HG03469 (cell line): Measurements from ENCODE around the gene ARFRP1.

Experiments used
- ATAC-seq: cut with Tn5 transposase; IDR thresholded peaks from one replicate; pipeline ENCODE4 v1.9.1; 2021; ENCODE audit warnings: mild to moderate bottlenecking, moderate library complexity, moderate number of reproducible peaks; ENCODE audit not compliant: unreplicated experiment

Gene ARFRP1

DNA sequence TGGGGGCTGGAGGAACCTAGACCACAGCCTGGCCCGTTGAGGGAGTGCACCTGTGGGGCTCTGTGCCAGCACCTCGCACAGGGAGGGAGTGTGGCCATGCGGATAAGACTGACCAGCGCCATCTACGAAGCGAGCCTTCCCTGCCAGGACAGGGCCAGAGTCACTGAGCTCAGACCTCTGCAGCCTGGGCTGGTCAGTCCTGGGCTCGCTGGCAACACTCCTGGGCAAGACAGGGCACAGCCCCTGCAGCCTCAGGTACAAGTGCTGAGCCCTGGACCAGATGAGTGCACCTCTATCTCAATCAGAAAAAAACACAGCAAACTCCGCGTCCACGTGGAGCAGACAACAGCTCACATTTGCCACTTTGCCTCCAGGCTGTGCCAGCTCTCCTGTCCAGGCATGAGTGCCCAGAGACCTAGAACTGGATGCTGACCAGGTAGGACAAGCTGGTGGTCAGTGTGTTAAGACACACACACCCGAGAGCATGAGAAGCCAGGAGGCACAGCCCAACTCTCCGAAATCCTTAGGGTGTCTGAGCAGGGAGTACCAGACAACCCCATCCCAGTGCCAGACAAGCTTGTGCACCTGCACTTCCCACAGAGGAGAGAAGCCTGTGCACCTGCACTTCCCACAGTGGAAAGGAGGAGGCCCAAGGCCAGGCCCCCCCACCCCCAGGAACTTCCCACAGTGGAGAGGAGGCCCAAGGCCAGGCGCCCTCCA lies 4.9 kb downstream of the ARFRP1 start:
- ATAC-seq, result no peak

DNA sequence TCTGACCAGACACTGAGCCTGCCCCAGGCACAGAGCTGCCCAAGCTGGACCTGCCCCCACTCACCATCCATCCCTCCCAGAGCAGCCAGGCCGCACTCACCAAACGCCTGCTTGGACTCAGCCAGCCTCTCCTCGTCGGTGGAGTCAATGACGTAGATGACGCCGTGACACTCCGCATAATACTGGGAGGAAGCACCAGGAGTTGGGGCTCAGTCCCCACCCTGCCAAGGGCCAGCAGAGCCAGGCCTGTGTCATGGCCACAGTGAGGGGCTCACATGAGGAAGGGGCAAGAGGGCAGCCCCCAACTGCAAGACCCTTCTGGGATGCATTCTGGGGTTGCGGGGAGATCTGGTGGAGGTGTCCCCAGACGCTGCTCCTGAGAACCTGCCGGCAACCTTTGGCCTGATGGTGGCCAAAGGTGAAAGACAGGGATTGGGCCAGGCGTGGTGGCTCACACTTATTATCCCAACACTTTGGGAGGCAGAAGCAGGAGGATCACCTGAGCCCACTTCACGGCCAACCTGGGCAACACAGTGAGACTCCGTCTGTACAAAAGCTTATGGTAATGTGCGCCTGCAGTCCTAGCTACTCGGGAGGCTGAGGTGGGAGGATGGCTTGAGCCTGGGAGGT lies 5.6 kb downstream of the ARFRP1 start:
- ATAC-seq, result no peak

DNA sequence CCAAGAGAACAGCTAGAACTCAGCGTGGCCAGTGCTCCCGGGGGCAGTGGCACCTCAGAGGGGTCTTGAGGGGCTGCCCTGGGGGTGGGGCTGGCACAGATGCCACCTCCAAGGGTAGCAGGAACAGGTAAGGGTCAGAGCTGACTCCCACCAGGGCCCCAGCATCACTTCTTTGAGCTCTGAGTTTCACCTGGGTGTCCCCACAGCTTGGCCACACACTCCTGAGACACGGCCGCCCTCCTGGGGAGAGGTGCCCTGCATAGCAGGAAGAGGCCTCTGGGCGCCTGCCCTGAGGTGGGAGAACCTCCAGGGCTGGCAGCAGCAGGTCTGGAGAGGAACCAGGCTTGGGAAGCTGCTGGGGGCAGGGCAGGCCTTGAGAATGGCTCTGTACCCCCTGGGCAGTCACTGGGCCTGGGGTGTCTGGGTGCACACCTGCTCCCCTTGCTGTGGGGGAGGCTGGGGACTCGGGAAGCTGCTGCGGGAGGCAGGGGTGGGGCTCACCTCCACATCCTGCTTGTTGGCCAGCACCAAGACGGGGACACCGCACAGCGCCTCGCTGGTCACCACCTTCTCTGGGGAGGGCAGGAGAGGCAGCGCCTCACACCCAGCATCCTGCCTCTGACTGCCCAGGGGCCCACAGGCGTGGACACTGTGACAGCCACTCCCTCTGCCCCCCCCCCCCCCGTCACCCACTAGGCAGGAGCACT lies 6.3 kb downstream of the ARFRP1 start:
- no peak for ATAC-seq

DNA sequence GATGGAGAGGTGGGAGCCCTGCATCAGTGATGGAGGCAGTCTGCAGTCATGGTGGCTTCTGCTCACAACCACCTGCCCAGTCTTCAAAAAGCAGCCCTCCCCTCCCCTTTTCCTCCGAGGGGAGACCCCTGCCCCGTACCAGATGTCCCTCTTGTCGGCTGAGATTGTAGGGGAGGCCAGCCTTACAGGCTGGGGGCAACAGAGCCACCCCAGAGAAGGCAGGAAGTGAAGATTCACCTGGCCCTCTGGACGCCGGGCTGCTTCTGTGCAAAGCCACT lies 6.8 kb downstream of the ARFRP1 start:
- no peak for ATAC-seq

DNA sequence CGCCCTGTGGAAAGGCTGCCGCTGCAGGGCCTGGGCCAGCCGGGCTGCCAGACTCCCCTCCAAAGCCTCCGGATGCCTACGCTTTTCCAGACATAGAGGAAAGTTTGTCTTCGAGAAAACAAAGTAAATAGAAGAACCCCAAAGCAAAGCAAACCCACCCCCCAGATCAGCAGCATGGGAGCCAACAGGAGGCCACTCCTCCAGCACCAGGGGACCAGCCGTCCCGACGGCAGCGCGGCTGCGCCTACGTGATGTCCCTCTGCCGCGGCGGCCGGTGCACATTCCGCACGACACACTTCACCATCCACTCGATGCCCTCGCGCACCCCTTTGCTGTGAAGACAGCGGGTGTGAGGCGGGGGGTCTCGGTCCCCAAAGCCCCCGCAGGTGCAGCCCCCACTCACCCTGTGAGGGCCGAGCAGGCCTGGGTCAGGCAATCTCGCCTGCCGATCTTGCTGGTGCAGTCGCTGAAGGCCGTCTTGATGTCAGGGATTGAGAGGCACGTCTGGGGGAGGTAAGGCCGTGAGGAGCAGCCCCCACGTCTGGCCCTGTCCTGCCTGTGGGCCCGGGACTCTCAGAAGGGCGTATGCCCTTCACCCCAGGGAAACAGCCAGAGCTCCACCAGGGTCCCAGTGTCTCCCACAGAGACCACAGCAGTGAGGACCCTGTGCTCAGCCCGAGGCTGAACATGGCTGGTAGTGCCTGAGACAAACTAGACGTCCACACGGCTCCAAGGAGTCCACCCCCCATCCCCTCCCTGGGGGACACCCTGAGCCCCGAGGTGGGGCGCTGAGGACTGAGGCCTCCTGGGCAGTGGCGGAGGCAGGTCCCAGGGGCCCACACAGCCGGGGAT lies 7.4 kb downstream of the ARFRP1 start:
- no peak for ATAC-seq

DNA sequence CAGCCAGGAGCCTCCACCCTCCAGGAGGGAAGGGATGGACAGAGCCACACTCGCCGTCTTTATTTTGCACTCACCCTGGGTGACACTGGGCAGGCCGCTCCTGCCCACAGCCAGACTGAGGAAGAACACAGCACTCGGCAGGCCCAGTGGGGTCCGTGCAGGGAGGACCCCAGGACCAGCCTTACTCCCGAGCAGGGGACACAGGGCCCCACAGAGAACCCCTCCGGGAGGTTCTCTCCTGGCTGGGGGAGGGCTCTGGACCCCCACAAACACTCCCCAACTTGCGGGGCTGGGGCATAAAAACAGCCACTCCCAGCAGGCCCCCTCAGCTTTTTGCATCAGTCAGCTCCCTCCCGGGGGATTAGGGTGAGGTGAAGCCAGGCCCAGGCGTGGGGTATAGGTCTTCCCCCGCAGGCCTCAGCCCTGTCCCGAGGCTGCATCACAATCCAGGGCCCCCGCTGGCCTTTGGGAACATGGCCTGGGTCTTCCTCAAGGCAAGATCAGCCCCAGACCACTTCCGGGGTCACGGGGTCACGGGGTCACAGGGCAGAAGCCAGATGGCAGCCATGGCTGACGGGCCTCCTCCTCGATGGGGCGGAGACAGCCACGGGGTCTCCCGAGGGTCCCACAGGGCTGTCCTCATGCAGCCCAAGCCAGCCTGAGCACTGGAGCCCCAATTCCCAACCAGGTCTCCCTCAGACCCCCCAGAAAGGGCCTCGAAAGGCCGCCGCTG lies 8.1 kb downstream of the ARFRP1 start:
- no peak for ATAC-seq

DNA sequence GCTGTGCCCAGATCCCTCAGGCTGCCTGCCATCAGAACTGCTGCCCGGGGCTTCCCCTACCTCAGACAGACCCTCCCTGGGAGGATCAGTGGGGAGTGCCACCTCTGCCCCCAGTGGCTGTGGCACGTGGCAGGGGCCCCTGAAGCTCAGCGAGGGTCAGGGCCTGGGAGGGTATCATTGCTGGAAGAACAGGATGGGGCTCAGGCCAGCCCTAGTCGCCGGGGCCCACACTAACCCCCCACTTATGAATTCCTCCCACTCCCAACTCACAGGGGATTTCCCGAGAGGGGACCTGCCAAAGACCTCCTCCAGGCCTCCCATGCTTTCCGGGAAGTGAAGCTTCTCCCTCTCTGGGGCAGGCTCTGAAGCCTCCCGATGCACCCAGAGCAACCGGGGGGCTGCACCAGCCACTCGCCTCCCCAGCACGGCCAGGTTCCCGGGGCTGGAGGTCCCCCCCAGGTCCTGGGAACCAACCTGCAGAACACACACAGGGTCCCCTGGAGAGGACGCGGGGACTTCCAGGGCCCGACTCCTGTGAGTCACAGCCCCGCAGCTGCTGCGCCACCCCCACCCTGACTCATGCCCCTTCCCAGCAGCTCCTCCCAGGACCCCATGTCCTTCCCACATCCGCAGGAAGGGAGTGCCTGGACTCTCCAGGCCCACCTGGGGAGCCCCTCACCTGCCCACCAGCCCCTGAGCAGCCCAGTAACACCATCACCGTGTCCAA lies 8.9 kb downstream of the ARFRP1 start:
- no peak for ATAC-seq

DNA sequence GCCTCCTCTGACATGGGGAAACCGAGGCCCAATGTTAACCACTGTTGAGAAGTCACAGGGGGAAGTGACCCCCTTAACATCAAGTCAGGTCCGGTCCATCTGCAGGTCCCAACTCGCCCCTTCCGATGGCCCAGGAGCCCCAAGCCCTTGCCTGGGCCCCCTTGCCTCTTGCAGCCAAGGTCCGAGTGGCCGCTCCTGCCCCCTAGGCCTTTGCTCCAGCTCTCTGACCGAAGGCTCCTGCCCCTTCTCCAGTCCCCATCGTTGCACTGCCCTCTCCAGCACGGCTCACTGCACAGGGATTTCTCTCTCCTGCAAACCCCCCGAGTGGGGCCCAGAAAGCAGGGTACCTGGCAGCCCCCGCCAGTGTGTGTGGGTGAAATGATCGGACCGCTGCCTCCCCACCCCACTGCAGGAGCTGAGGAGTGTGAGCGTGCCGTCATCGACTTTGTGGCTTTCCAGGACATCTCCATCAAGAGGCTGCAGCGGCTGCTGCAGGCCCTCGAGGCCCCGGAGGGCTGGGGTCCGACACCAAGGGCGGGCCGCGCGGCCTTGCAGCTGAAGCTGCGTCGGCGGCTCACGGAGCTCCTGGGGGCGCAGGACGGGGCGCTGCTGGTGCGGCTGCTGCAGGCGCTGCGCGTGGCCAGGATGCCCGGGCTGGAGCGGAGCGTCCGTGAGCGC lies 9.8 kb downstream of the ARFRP1 start:
- ATAC-seq, result no peak

DNA sequence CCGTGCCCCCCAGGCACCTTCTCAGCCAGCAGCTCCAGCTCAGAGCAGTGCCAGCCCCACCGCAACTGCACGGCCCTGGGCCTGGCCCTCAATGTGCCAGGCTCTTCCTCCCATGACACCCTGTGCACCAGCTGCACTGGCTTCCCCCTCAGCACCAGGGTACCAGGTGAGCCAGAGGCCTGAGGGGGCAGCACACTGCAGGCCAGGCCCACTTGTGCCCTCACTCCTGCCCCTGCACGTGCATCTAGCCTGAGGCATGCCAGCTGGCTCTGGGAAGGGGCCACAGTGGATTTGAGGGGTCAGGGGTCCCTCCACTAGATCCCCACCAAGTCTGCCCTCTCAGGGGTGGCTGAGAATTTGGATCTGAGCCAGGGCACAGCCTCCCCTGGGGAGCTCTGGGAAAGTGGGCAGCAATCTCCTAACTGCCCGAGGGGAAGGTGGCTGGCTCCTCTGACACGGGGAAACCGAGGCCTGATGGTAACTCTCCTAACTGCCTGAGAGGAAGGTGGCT lies 10.4 kb downstream of the ARFRP1 start:
- ATAC-seq, result no peak

DNA sequence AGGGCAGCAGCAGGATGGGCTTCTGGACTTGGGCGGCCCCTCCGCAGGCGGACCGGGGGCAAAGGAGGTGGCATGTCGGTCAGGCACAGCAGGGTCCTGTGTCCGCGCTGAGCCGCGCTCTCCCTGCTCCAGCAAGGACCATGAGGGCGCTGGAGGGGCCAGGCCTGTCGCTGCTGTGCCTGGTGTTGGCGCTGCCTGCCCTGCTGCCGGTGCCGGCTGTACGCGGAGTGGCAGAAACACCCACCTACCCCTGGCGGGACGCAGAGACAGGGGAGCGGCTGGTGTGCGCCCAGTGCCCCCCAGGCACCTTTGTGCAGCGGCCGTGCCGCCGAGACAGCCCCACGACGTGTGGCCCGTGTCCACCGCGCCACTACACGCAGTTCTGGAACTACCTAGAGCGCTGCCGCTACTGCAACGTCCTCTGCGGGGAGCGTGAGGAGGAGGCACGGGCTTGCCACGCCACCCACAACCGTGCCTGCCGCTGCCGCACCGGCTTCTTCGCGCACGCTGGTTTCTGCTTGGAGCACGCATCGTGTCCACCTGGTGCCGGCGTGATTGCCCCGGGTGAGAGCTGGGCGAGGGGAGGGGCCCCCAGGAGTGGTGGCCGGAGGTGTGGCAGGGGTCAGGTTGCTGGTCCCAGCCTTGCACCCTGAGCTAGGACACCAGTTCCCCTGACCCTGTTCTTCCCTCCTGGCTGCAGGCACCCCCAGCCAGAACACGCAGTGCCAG lies 11.0 kb downstream of the ARFRP1 start, which contains the start of gene TNFRSF6B:
TSS of gene TNFRSF6B (plus strand) at position 25 of the 729 bp plus-strand sequence. CDS start at position 141, 116 bp downstream.
- no peak for ATAC-seq

DNA sequence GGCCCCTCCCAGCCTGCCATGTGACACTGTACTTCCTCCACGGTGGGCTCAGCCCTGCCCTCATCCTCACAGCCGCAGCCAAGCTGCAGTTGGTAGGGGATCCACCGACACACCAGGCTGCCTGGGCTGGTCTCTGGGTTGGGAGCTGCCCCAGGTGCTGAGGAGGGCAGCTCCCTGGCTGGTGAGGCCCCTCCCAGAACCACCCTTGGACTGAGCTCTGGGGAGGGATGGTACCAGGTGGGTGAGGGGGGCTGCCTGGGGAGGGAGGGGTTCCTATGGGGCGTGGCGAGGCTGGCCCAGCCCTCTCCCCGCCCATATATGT lies 11.5 kb downstream of the ARFRP1 start:
- no peak for ATAC-seq

DNA sequence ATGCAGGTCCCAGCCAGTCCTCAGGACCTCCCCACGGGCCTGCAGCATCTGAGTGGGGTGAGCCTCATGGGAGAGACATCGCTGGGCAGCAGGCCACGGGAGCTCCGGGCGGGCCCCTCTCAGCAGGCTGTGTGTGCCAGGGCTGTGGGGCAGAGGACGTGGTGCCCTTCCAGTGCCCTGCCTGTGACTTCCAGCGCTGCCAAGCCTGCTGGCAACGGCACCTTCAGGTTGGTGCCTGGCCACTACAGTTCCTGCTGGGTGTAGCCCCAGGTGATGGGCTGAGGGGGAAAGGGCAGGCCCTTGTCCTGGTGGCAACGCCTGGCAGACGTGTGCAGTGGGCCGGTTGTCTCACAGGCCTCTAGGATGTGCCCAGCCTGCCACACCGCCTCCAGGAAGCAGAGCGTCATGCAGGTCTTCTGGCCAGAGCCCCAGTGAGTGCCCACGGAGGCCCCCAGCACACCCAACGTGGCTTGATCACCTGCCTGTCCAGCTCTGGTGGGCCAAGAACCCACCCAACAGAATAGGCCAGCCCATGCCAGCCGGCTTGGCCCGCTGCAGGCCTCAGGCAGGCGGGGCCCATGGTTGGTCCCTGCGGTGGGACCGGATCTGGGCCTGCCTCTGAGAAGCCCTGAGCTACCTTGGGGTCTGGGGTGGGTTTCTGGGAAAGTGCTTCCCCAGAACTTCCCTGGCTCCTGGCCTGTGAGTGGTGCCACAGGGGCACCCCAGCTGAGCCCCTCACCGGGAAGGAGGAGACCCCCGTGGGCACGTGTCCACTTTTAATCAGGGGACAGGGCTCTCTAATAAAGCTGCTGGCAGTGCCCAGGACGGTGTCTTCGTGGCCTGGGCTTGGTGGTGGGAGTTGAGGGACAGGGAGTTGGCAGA lies 12.1 kb downstream of the ARFRP1 start:
- ATAC-seq, result no peak

DNA sequence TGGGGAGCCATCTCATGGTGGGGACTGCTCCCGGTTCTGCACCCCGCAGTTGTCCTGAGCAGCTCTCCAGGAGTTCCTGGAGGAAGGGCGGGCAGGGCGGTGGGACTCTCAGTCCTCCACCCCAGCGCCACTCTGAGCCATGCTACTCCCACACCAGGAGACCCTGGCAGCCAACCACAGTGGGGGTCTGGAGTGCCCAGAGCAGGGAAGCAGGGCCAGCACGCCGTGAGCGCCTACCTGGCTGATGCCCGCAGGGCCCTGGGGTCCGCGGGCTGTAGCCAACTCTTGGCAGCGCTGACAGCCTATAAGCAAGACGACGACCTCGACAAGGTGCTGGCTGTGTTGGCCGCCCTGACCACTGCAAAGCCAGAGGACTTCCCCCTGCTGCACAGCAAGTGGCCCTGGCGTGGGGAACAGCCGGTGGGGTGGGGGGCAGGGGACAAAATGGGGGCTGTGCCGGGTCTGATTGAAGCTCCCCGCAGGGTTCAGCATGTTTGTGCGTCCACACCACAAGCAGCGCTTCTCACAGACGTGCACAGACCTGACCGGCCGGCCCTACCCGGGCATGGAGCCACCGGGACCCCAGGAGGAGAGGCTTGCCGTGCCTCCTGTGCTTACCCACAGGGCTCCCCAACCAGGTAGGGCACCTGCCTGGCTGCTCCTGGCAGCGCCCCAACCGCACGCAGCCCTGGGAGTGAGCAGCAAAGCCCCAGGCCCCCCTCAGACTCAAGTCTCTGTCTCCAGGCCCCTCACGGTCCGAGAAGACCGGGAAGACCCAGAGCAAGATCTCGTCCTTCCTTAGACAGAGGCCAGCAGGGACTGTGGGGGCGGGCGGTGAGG lies 13.0 kb downstream of the ARFRP1 start:
- no peak for ATAC-seq

DNA sequence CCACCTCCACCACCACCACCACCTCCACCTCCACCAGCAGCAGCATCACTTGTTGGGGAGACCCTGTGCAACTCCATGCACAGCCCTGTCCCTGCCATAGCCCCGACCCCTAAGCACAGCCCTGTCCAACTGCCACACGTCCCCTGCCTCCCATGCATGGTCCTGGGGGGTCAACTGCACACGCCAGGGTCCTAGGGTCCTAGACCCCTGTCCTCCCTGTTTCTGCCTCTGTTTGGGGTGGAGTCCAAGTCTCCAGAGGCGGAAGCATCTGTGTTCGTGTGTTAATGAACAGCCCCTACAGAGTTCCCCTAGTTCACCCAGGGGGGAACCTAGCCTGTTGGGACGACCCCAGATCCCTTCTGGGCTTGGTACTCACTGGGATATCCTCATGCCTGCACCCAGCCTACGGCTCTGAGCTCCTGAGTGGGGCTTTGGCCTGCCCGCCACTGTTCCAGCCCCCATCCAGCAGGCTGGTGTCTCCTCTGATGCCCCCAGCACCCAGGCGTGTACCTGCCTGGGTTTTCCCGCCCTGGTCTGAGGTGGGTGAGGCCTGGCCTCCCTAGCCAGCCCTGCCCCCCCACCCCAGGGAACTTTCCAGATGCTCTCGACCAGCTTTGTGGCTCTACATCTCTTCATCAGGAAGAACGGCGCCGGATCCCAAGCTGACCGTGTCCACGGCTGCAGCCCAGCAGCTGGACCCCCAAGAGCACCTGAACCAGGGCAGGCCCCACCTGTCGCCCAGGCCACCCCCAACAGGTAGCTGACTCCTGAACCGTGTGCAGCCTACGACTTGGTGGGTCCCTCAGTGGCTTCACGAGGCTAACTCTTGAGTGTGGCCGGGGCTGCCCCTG lies 13.8 kb downstream of the ARFRP1 start:
- no peak for ATAC-seq

DNA sequence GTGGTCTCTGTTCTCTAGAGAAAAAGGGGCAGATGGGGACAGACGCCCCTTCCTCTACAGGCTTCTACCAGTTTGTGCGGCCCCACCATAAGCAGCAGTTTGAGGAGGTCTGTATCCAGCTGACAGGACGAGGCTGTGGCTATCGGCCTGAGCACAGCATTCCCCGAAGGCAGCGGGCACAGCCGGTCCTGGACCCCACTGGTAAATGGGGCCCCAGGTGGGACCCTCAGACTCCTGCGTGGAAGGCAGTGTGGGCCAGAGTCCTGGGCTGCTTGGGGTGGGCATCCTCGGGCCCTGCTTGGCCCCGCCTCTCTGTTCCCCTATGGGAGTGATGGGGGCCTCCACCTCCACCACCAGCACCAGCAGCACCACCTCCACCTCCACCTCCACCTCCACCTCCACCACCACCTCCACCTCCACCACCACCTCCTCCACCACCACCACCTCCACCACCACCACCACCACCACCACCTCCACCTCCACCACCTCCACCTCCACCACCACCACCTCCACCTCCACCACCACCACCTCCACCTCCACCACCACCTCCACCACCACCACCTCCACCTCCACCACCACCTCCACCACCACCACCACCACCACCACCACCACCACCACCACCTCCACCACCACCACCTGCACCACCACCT lies 14.6 kb downstream of the ARFRP1 start:
- ATAC-seq, result no peak
